Ovary (tissue), 9 donors: ENCODE data around the gene CCT5. TPM values are rescaled to one million over a fixed set of nuclear protein-coding genes. Genes with fewer than 3 reads are reported as not detected.
A peak's percentile ranks its signal among the peaks of the same experiment; 100 is the strongest.

ENCODE experiments used
- DNase-seq, 5 donors: peaks; one replicate each; pipeline ENCODE4 v3.0.0-alpha.2; 2019 to 2020
- H3K27ac ChIP-seq, 2 donors: fragments of 200-600 bp; one replicate each; pipeline versions ENCODE4 v1.5.1 to v1.8.0; 2019 to 2022
- H3K27me3 ChIP-seq: fragments of 200-600 bp; one replicate; pipeline ENCODE4 v1.8.0; 2022
- H3K36me3 ChIP-seq: fragments of 200-600 bp; sonication (generic); one replicate; pipeline ENCODE4 v1.5.1; 2019
- H3K4me1 ChIP-seq: one replicate; pipeline ENCODE4 v1.8.1; 2013; ENCODE audit warnings: mild to moderate bottlenecking, moderate library complexity; ENCODE audit not compliant: insufficient read depth
- H3K4me3 ChIP-seq: fragments of 200-600 bp; sonication (generic); one replicate; pipeline ENCODE4 v1.5.1; 2017
- H3K9me3 ChIP-seq, 2 donors: fragments of 200-600 bp in 1 of 2; sonication (generic) in 1 of 2; one replicate each; pipeline versions ENCODE4 v1.5.1 to v1.8.1; 2013 to 2019; ENCODE audit warnings: mild to moderate bottlenecking in 1 of 2, moderate library complexity in 1 of 2
- EP300 ChIP-seq: sonication (generic); formaldehyde crosslinking; IDR thresholded peaks from one replicate; pipeline ENCODE4 v1.6.1; 2017; ENCODE audit warnings: antibody characterized with exemption
- POLR2A ChIP-seq: fragments of 450-650 bp; IDR thresholded peaks from one replicate; pipeline ENCODE4 v1.6.1; 2017; ENCODE audit warnings: antibody characterized with exemption, mild to moderate bottlenecking, moderate library complexity
- WGBS, 3 donors: extraction: QIAGEN DNeasy Blood & Tissue Kit in 1 of 3; methylation state at CpG; one replicate each; pipeline versions ENCODE4 v1.1.5 to v1.1.7; 2013 to 2017; 5-methylcytosine and 5-hydroxymethylcytosine counted together
- intact Hi-C, 4 donors: fragments of 100-400 bp; cut with DNase I; formaldehyde crosslinking; loops; one replicate each; pipeline versions ENCODE4 v1.11.0 to v1.15.1; 2022 to 2023
- polyA plus RNA-seq, 2 donors: library from polyadenylated mRNA; stranded (reverse); fragments of 200-250 nt in 1 of 2; fragments of 350-450 nt in 1 of 2; fragmentation: Illumina TruSeq in 1 of 2; extraction: RNeasy Lipid Tissue Mini Kit (QIAGEN cat#74804) in 1 of 2; gene quantifications; one replicate each; pipeline ENCODE4 v1.2.3, GENCODE V29; 2013 to 2014
- total RNA-seq, 7 donors: library from RNA; depleted of rRNA in 2 of 7; stranded (reverse); fragments of >200 nt in 2 of 7; fragmentation: NEBNext Ultra II Directional in 3 of 7; extraction: Animal tissue kit (Norgen Biotek cat#: 25700) in 3 of 7; gene quantifications; one replicate each; pipeline versions ENCODE4 v1.1.0 to v1.2.4, GENCODE V29; 2016 to 2023
- TF ChIP-seq, protein P1 (sequence below), 3 donors: fragments of 450-650 bp in 2 of 3; fragments of 200-600 bp in 1 of 3; IDR thresholded peaks; one replicate each; pipeline versions ENCODE4 v1.5.1 to v1.8.0; 2016 to 2022; ENCODE audit warnings: antibody characterized with exemption in 3 of 3, mild to moderate bottlenecking in 1 of 3
- donor health status: DM: no; HTN: no; CAD: no; lungs with moderate emphysema.
- donor health status: DM: no; HTN: no; CAD: no.
- donor health status: Bipolar disorder and iron deficiency.
- donor health status: DM: yes; HTN: yes; CAD: no.
- donor health status: DM: no; HTN: no; CAD: no.
- donor health status: DM: yes; HTN: yes; CAD: no.

The CCT5 gene
- total and polyA plus RNA-seq, 9 donors = 69.1 to 250 (median 101) TPM

DNA sequence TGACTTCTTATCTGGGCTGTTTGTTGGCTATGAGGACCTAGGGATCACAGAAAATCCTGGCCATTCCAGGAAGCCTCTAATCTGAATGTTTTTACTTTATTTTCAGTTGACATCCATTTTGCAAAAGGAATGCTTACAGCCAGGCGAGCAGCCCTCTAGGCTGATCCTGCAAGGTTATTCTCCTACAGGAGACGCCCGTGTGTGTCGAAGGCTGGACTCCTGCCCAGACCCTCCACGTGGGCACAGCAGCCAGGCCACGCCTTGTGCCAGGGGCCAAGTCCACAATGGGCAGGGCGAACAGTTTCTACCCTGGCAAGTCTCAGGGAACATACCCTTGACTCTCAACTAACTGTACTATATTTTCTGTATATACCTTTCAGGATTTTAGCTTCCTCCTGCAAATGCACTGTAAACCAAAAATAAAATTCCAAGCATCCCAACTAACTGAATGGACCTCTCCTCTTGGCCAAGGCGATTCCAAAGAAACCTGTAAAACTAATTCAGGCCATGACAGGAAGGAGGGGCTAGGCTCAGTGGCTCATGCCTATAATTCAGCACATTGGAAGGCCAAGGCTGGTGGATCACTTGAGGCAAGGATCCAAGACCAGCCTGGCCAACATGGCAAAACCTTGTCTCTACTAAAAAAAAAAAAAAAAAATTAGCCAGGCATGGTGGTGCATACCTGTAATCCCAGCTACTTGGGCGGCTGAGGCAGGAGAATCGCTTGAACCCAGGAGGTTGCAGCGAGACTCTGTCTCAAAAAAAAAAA lies 51.9 kb downstream of the CCT5 start:
- TF ChIP-seq POLR2A = no peak
- no peak for TF ChIP-seq EP300
- H3K9me3 ChIP-seq = no peaks in the 10 kb centered on the region
- peak in 4 of 5 donors; percentile 51 to 76 (median 62) for DNase-seq
- H3K27ac ChIP-seq = no peak overlapping the region
- WGBS, 3 donors = 54 to 76% (median 56%) methylated on average over 11 of the region's 11 CpGs
- no peak overlapping the region for H3K4me3 ChIP-seq
- no peaks in the 10 kb centered on the region for H3K27me3 ChIP-seq
- intact Hi-C loops = no loop called here
- peaks cover 3% of the 10 kb centered on the region for H3K4me1 ChIP-seq
- no peaks in the 10 kb centered on the region for H3K36me3 ChIP-seq

DNA sequence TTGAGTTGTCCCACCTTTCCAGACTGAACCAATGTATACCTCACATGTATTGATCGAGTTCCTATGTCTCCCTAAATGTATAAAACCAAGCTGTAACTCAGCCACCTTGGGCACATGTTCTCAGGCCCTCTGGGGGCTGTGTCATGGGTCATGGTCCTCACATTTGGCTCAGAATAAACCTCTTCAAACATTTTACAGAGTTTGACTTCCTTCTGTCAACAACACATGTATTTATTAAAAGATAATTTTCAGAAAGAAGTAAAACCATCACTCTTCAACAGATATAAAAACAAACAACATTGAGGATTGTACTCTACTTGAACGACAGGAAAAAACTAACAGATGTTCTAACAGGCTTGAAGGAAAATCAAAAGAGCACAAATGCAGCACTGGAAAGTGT lies 53.1 kb downstream of the CCT5 start:
- no peak for DNase-seq
- 58 to 83% (median 66%) methylated on average over 2 of the region's 2 CpGs for WGBS, 3 donors
- H3K4me3 ChIP-seq = no peak overlapping the region
- intact Hi-C loops = no loop called here
- H3K36me3 ChIP-seq = no peaks in the 10 kb centered on the region
- peaks cover 3% of the 10 kb centered on the region for H3K4me1 ChIP-seq
- no peak overlapping the region for H3K27ac ChIP-seq
- H3K27me3 ChIP-seq = no peaks in the 10 kb centered on the region
- H3K9me3 ChIP-seq = no peaks in the 10 kb centered on the region
- TF ChIP-seq EP300 (no peak), POLR2A (no peak)
- TF ChIP-seq, protein P1, sequence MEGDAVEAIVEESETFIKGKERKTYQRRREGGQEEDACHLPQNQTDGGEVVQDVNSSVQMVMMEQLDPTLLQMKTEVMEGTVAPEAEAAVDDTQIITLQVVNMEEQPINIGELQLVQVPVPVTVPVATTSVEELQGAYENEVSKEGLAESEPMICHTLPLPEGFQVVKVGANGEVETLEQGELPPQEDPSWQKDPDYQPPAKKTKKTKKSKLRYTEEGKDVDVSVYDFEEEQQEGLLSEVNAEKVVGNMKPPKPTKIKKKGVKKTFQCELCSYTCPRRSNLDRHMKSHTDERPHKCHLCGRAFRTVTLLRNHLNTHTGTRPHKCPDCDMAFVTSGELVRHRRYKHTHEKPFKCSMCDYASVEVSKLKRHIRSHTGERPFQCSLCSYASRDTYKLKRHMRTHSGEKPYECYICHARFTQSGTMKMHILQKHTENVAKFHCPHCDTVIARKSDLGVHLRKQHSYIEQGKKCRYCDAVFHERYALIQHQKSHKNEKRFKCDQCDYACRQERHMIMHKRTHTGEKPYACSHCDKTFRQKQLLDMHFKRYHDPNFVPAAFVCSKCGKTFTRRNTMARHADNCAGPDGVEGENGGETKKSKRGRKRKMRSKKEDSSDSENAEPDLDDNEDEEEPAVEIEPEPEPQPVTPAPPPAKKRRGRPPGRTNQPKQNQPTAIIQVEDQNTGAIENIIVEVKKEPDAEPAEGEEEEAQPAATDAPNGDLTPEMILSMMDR (IDR thresholded peaks at IDR 0.05) = no peak

DNA sequence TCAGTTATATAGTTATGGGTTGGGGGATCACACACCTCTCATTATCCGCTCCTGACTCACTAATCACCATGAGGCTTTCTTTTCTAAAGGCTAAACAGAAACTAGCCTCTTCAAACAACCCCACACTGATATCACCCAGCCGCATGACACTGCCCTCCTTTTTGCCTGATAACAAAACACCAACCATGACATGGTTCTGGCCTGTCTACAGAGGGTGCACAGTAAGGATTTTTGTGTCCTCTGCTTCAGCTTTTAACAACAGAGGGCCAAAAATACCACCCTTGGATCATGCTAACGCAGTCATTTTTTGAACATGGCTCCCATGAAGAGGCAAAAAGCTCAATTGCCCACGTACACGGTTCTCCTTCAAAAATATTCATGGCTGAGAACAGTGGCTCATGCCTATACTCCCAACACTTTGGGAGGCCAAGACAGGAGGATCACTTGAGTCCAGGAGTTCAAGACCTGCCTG lies 53.7 kb downstream of the CCT5 start:
- H3K27ac ChIP-seq = no peak overlapping the region
- TF ChIP-seq, protein P1 (IDR thresholded peaks at IDR 0.05) = no peak
- no peak for TF ChIP-seq EP300
- no peak for TF ChIP-seq POLR2A
- peaks cover 7% of the 10 kb centered on the region for H3K4me1 ChIP-seq
- intact Hi-C loops = no loop called here
- no peaks in the 10 kb centered on the region for H3K36me3 ChIP-seq
- no peak overlapping the region for H3K4me3 ChIP-seq
- WGBS, 3 donors = 73 to 92% (median 91%) methylated on average over 5 of the region's 5 CpGs
- no peaks in the 10 kb centered on the region for H3K9me3 ChIP-seq
- no peak for DNase-seq
- H3K27me3 ChIP-seq = no peaks in the 10 kb centered on the region

DNA sequence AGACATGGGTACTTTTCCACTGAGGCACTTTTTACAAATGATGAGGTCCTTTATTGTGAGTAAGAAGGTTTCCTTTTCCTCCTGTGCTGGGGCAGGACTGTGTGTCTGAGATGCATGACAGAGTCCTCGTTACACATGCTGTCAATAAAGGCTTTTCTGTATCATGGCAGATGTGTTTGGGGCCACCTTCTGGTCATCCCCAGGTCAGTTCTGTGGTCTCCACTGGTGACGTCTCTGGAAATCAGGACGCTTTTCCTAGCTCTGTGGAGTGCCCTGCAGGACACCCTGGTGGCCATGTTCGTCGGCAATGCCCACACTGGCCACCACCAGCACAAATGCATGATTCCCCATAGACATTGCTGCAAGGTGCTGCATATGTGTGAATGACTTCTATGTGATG lies 54.9 kb downstream of the CCT5 start:
- no peaks in the 10 kb centered on the region for H3K36me3 ChIP-seq
- WGBS, 3 donors = 94 to 98% (median 97%) methylated on average over 5 of the region's 5 CpGs
- H3K27me3 ChIP-seq = no peaks in the 10 kb centered on the region
- no peaks in the 10 kb centered on the region for H3K9me3 ChIP-seq
- intact Hi-C loops = no loop called here
- H3K27ac ChIP-seq = no peak overlapping the region
- TF ChIP-seq POLR2A = no peak
- no peak for TF ChIP-seq EP300
- TF ChIP-seq, protein P1 (IDR thresholded peaks at IDR 0.05) = no peak
- no peak overlapping the region for H3K4me3 ChIP-seq
- no peak for DNase-seq
- peaks cover 11% of the 10 kb centered on the region for H3K4me1 ChIP-seq

DNA sequence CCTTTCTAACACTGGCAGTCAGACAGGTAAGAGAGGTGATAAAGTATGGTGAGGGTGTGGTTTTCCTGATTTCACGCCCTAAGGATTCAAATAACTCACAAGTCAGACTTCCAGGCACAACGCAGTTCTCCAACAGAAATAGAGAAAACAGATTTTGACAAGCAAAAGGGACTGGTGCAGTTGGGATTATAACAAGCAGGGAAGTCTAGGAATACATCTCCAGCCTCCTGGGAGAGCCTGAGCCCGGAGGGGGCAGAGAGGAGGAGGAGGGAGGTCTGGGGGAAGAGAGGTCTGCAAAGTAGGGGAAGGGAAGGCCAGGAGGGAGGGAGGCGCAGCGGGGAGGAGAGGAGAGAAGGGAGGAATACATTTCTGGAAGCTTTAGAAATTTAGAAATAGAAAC lies 56.0 kb downstream of the CCT5 start:
- intact Hi-C loops = no loop called here
- TF ChIP-seq, protein P1 (IDR thresholded peaks at IDR 0.05) = no peak
- no peaks in the 10 kb centered on the region for H3K36me3 ChIP-seq
- H3K9me3 ChIP-seq = no peaks in the 10 kb centered on the region
- H3K27ac ChIP-seq = no peak overlapping the region
- no peaks in the 10 kb centered on the region for H3K27me3 ChIP-seq
- 55 to 63% (median 62%) methylated on average over 5 of the region's 5 CpGs for WGBS, 3 donors
- H3K4me3 ChIP-seq = peak overlapping the region; percentile 61
- no peak for DNase-seq
- peaks cover 11% of the 10 kb centered on the region for H3K4me1 ChIP-seq
